Bronchial epithelial cell (primary cell): ENCODE measurements around the gene GCC2. TPM values are rescaled to one million over a fixed set of nuclear protein-coding genes. Genes with fewer than 3 reads are reported as not detected.

Experiments
- DNase-seq: peaks from one replicate; pipeline ENCODE4 v3.0.0-alpha.2; 2010; ENCODE audit warnings: low read depth
- FAIRE-seq: peaks from 2 replicates; lab custom pipeline; 2011; peaks lifted over from hg19 to GRCh38; lab: Jason Lieb, UNC
- H3K27me3 ChIP-seq: 2 replicates; pipeline ENCODE4 v1.5.1; 2011; ENCODE audit warnings: low read length; ENCODE audit not compliant: control insufficient read depth, insufficient read depth
- H3K36me3 ChIP-seq: 2 replicates; pipeline ENCODE4 v1.5.1; 2011; ENCODE audit warnings: low read length; ENCODE audit not compliant: control insufficient read depth, insufficient read depth
- H3K4me3 ChIP-seq: 2 replicates; pipeline ENCODE4 v1.5.1; 2011; ENCODE audit warnings: mild to moderate bottlenecking, low read depth, low read length, control low read depth
- total RNA-seq: library from RNA; depleted of rRNA; stranded (reverse); fragments of >200 nt; gene quantifications from 2 replicates; pipeline ENCODE4 v1.2.1, GENCODE V29; 2014
- TF ChIP-seq, protein P1 (sequence below): IDR thresholded peaks from 2 replicates; pipeline ENCODE4 v1.5.1; 2011; ENCODE audit warnings: mild to moderate bottlenecking, moderate library complexity, low read length, control low read depth, inconsistent platforms; ENCODE audit not compliant: insufficient read depth, severe bottlenecking

GCC2 gene
- total RNA-seq, 1 donor from 2014 or later, result 9.0 TPM

DNA sequence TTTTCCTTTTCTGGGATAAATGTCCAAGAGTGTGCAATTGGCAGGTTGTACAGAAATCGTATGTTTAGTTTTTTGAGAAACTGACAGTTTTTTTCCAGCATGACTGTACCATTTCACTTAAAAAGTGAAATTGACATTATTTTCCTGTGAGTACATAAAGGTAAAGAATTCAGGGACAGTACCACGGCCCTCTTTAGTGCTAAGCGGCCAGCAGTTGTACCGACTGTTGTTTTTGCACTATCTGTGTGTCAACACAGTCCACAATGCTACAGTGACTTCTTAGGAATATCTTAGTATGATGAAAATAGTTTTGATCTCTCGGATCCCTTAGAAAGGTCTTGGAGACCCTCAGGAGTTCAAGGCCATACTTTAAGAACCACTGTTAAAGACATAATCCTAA is 87.9 kb downstream of the GCC2 start:
- H3K27me3 ChIP-seq, result no peaks in the 10 kb centered on the region
- no peak for FAIRE-seq
- DNase-seq, result no peak
- TF ChIP-seq, protein P1, sequence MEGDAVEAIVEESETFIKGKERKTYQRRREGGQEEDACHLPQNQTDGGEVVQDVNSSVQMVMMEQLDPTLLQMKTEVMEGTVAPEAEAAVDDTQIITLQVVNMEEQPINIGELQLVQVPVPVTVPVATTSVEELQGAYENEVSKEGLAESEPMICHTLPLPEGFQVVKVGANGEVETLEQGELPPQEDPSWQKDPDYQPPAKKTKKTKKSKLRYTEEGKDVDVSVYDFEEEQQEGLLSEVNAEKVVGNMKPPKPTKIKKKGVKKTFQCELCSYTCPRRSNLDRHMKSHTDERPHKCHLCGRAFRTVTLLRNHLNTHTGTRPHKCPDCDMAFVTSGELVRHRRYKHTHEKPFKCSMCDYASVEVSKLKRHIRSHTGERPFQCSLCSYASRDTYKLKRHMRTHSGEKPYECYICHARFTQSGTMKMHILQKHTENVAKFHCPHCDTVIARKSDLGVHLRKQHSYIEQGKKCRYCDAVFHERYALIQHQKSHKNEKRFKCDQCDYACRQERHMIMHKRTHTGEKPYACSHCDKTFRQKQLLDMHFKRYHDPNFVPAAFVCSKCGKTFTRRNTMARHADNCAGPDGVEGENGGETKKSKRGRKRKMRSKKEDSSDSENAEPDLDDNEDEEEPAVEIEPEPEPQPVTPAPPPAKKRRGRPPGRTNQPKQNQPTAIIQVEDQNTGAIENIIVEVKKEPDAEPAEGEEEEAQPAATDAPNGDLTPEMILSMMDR, result no peak
- H3K4me3 ChIP-seq, result no peak overlapping the region
- no peaks in the 10 kb centered on the region for H3K36me3 ChIP-seq

- TF ChIP-seq, protein P1, result no peak
- DNase-seq, result peak; percentile 88
- no peaks in the 10 kb centered on the region for H3K27me3 ChIP-seq
- H3K36me3 ChIP-seq, result no peaks in the 10 kb centered on the region
- FAIRE-seq, result no peak
- H3K4me3 ChIP-seq, result no peak overlapping the region
These were observed 89.1 kb downstream of the GCC2 start for GRCh38 chr2:108538000-108538625.

GRCh38 chr2:108541451-108541850 is 92.4 kb downstream of the GCC2 start:
- no peaks in the 10 kb centered on the region for H3K27me3 ChIP-seq
- FAIRE-seq, result no peak
- H3K36me3 ChIP-seq, result no peaks in the 10 kb centered on the region
- no peak overlapping the region for H3K4me3 ChIP-seq
- TF ChIP-seq, protein P1, result no peak
- DNase-seq, result no peak

DNA sequence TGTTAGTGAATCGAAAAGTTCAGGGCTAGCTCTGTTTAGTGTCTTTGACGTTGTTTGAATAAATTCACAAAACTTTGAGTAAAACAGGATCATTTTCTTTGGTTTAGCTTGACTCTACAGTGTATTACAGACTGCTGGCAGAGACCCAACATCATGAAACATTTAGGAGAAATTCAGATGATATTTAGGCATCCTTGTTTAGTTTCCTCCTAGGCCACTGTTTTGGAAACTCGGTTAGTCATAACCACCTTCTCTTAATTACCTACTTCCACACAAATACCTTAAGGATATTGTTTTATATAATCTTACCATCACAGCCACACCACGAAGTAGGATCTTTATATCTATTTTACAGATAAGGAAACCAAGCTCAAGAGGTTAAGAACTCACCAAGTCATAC is 93.1 kb downstream of the GCC2 start:
- no peaks in the 10 kb centered on the region for H3K36me3 ChIP-seq
- TF ChIP-seq, protein P1, result no peak
- DNase-seq (no peak), FAIRE-seq (no peak)
- H3K27me3 ChIP-seq, result no peaks in the 10 kb centered on the region
- no peak overlapping the region for H3K4me3 ChIP-seq

- FAIRE-seq (no peak), DNase-seq (no peak)
- TF ChIP-seq, protein P1, result no peak
These were observed 98.6 kb downstream of the GCC2 start for GRCh38 chr2:108547606-108548005.

More at GRCh38 chr2:108547606-108548005, 98.6 kb downstream of the GCC2 start:
- no peaks in the 10 kb centered on the region for H3K27me3 ChIP-seq
- no peak overlapping the region for H3K4me3 ChIP-seq
- H3K36me3 ChIP-seq, result no peaks in the 10 kb centered on the region
